HG02763 (cell line): ENCODE results near the gene NCOR1.

Source experiments
- ATAC-seq: cut with Tn5 transposase; IDR thresholded peaks from one replicate; pipeline ENCODE4 v1.9.1; 2021; ENCODE audit warnings: mild to moderate bottlenecking, moderate library complexity; ENCODE audit not compliant: unreplicated experiment

Gene NCOR1

GRCh38 chr17:15981646-15982580, 233.4 kb downstream of the NCOR1 start:
- no peak for ATAC-seq

- peak; percentile 82 for ATAC-seq
Observed at GRCh38 chr17:15981208-15981607, 234.1 kb downstream of the NCOR1 start.
